GM06990 (cell line): ENCODE results near the gene PALB2.

Experiments used
- DNase-seq: peaks from one replicate; pipeline ENCODE4 v3.0.0-alpha.2; 2011; ENCODE audit not compliant: insufficient read length; ENCODE audit errors: extremely low read depth
- H3K27me3 ChIP-seq: replicated peaks from 2 replicates; pipeline ENCODE4 v1.6.0; 2011; ENCODE audit warnings: low read length; ENCODE audit not compliant: control insufficient read depth, insufficient read depth
- H3K36me3 ChIP-seq: 2 replicates; pipeline ENCODE4 v1.5.1; 2011; ENCODE audit warnings: low read length; ENCODE audit not compliant: control insufficient read depth, insufficient read depth
- H3K4me3 ChIP-seq: replicated peaks from 2 replicates; pipeline ENCODE4 v1.5.1; 2011; ENCODE audit warnings: low read depth, mild to moderate bottlenecking, control low read depth, low read length
- CTCF ChIP-seq: IDR thresholded peaks from 2 replicates; pipeline ENCODE4 v1.5.1; 2011; ENCODE audit warnings: low read length, control low read depth, mild to moderate bottlenecking, inconsistent platforms; ENCODE audit not compliant: insufficient read depth, poor library complexity, severe bottlenecking

The PALB2 gene

GRCh38 chr16:23609929-23610328, 31.2 kb downstream of the PALB2 start:
- Histone ChIP-seq H3K36me3 (peaks cover 2% of the 10 kb centered on the region), H3K4me3 (no peak overlapping the region)

GRCh38 chr16:23608194-23608593, 32.9 kb downstream of the PALB2 start:
- H3K36me3 ChIP-seq, result peaks cover 4% of the 10 kb centered on the region
- H3K27me3 ChIP-seq, result no peaks in the 10 kb centered on the region
- no peak for DNase-seq
- no peak for TF ChIP-seq CTCF
- H3K4me3 ChIP-seq, result no peak overlapping the region

More at GRCh38 chr16:23609929-23610328, 31.2 kb downstream of the PALB2 start:
- TF ChIP-seq CTCF, result no peak
- DNase-seq, result no peak
- H3K27me3 ChIP-seq, result no peaks in the 10 kb centered on the region

GRCh38 chr16:23607726-23608125, 33.4 kb downstream of the PALB2 start:
- no peak for TF ChIP-seq CTCF
- no peak overlapping the region for H3K4me3 ChIP-seq
- peaks cover 4% of the 10 kb centered on the region for H3K36me3 ChIP-seq
- DNase-seq, result no peak
- no peaks in the 10 kb centered on the region for H3K27me3 ChIP-seq

DNA sequence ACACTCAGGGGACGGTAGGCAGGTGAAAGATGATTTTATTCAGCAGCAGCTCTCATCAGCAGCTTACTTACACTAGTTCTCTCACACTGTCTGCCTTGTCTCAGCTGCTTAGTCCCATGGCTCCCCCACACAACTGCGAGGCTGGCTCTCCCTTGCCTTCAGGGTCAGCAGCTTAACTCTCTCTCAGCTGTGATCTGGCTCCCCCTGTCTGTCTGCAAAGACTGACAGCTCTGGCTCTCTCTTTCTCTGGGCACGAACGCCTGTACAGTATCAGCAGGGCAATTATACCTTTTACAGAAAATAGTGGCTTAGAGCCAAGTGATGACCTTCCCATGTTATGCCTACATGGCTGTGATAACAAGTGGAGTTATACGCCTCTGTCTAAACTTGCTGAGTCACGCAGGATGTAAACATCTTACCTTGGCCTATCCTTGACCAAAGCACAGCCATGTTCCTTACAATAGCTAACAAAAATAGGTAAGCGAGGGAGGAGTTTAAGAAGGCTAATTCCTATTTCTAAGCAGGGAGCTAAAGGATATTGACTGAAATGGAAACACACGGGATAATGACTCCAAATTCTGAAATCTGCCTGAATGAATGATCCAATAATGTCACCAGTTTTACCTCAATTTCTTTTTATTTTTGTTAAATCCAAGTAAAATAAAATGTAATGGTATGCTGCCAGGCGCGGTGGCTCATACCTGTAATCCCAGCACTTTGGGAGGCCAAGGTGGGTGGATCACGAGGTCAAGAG, 43.9 kb downstream of the PALB2 start:
- Histone ChIP-seq H3K36me3 (peaks cover 5% of the 10 kb centered on the region), H3K4me3 (no peak overlapping the region), H3K27me3 (no peaks in the 10 kb centered on the region)
- peak; percentile 72 for TF ChIP-seq CTCF
- DNase-seq, result peak; percentile 11

- no peaks in the 10 kb centered on the region for H3K27me3 ChIP-seq
- peak within 1 kb of the TSS; percentile 99 for H3K4me3 ChIP-seq
- peak; percentile 70 for TF ChIP-seq CTCF
- peak; percentile 94 for DNase-seq
- H3K36me3 ChIP-seq, result peaks cover 10% of the 10 kb centered on the region
Observed at GRCh38 chr16:23595951-23596720, 45.0 kb downstream of the PALB2 start, which contains the start of gene NDUFAB1. TSS of gene NDUFAB1 (minus strand) at chr16:23596316. CDS start at chr16:23596290, 26 bp downstream.
